Measurements from ENCODE around the gene PMIS2.
A peak's percentile ranks its signal among the peaks of the same experiment; 100 is the strongest.
"Not testable (repeated sequence)": the region's sequence is repeated elsewhere in the genome, so short reads cannot be mapped to it uniquely, and the experiment has no call there.

Gene PMIS2

GRCh38 chr19:35595026-35595425, 9.1 kb downstream of the PMIS2 start:
- not testable (repeated sequence) for DNase-seq (ENCODE audit: low spot score)

DNA sequence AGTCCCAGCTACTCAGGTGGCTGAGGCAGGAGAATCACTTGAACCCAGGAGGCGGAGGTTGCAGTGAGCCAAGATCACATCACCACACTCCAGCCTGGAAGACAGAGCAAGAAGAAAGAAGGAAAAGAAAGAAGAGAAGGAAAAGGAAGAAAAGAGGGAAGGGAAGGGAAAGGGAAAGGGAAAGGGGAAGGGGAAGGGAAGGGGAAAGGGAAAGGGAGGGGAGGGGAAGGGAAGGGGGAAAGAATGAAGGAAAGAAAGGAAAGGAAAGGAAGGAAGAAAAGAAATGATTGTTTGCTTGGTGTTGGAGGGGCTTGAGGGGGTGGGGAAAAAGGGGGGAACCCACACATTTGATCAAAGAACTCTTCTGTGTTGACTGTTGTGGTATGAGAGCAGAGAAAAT, 10.0 kb downstream of the PMIS2 start:
- DNase-seq (ENCODE audit: low spot score), result no peak

- DNase-seq (ENCODE audit: low spot score), result no peak
These were observed 10.5 kb downstream of the PMIS2 start for GRCh38 chr19:35596366-35596999.

DNA sequence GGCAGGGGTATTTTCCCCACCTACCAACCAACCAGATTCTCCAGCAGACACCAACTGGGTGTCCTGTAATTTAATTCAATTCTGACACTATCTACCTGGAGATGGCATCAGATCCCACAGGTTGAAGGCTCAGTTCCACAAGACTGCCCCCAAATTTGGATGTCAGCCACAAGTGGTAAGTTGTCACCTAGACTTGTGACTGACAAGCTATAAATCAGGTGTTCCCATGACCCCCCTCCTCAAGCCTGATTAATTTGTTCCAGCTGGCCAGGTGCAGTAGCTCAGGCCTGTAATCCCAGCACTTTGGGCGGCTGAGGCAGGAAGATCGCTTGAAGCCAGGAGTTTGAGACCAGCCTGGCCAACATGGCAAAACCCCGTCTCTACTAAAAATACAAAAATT, 16.0 kb downstream of the PMIS2 start:
- no peak for DNase-seq (ENCODE audit: low spot score)

GRCh38 chr19:35604436-35604835, 18.5 kb downstream of the PMIS2 start:
- not testable (repeated sequence) for DNase-seq (ENCODE audit: low spot score)

DNA sequence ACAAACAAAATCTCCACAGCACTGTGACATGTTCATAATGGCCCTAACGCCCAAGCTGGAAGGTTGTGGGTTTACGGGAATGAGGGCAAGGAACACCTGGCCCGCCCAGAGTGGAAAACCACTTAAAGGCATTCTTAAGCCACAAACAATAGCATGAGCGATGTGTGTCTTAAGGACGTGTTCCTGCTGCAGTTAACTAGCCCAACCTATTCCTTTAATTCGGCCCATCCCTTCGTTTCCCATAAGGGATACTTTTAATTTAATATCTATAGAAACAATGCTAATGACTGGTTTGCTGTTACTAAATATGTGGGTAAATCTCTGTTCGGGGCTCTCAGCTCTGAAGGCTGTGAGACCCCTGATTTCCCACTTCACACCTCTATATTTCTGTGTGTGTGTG, 21.2 kb downstream of the PMIS2 start:
- not testable (repeated sequence) for DNase-seq (ENCODE audit: low spot score)

DNA sequence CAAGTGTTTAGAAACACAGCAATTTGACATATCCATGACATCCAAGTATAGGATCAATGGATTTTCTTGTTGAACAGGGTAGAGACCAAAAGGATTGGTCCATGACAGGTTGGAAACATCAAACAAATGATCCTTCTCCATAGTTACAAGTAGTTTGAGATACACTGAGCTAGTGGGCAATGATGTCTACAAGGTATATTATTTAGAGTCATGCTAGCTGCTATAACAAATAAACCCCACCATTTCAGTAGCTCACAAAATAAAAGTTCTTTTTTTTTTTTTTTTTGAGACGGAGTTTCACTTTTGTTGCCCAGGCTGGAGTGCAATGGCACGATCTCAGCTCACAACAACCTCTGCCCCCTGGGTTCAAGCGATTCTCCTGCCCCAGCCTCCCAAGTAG, 21.7 kb downstream of the PMIS2 start:
- no peak for DNase-seq (ENCODE audit: low spot score)

DNA sequence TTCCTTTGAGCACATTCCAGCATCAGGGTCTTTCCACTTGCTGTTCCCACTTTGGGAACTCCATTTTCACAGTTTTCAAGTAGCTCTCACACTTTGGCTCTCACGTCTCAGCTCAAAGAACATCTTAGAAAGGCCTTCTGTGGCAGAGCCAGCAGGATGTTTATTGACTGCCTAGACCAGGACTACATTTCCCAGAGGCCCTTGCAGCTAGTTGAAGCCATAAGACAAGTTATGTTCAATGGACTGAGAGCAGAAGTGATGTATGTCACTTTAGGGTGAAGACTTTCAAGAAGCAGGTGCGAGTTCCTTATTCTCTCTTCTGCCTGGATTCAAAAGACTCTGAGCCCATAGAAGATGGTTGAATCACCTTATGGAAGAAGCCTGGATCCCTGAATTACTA, 22.3 kb downstream of the PMIS2 start:
- no peak for DNase-seq (ENCODE audit: low spot score)

DNA sequence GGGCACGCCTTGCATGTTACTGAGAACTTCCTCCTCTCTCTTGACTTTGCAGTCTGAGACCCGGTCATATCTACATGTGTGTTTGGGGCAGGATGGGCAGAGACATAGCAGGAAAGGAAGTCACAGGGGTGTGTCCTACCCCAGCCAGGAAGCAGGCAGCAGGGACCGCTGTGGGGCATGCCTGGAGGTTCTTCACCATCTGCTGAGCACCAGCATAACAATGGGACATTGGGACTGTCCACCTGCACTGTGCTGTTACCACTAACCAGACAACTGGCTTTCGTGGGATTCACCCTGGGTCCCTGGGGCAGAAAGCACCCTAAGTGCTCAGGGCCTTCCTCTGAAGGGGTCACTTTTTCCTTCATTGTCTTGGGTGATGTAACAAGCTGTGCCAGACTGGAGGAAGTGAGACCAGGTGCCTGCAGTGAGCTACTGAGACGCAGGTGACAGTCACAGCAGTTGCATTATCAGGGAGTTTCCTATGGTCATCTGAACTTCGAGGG, 23.9 kb downstream of the PMIS2 start:
- DNase-seq (ENCODE audit: low spot score), result no peak

- no peak for DNase-seq (ENCODE audit: low spot score)
These were observed 26.2 kb downstream of the PMIS2 start for GRCh38 chr19:35612224-35612558.

- DNase-seq (ENCODE audit: low spot score), result peak; percentile 98
These were observed 26.8 kb downstream of the PMIS2 start, which contains the start of gene HAUS5 for GRCh38 chr19:35612559-35613321. TSS of gene HAUS5 (plus strand) at chr19:35612735. CDS start at chr19:35612795, 60 bp downstream.

- DNase-seq (ENCODE audit: low spot score), result no peak
These were observed 27.6 kb downstream of the PMIS2 start for GRCh38 chr19:35613574-35613973.

DNA sequence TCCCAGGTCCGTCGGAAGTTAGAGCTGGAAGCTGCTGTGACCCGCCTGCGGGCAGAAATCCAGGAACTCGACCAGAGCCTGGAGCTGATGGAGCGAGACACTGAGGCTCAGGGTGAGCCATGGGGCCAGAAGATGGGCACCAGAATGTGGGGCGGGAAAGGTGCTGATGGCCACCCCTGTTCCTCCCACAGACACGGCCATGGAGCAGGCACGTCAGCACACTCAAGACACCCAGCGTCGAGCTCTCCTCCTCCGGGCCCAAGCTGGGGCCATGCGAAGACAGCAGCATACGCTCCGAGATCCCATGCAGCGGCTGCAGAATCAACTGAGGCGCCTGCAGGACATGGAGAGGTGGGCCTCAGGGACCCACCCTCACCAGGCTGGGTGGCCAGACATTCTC, 29.1 kb downstream of the PMIS2 start:
- DNase-seq (ENCODE audit: low spot score), result no peak

DNA sequence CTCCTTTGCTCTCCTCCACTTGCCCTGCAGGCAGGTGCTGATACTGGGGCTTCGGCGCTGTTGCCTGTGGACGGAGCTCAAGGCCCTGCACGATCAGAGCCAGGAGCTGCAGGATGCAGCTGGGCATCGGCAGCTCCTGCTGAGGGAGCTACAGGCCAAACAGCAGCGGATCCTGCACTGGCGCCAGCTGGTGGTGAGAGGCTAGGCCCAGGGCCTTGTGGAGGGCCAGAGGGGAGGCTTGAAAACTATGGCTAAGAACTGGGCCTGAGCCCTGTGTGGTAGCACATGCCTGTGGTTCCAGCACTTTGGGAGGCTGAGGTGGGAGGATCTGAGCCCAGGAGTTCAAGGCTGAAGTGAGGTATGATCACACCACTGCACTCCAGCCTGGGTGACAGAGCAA, 32.9 kb downstream of the PMIS2 start:
- DNase-seq (ENCODE audit: low spot score), result no peak

DNA sequence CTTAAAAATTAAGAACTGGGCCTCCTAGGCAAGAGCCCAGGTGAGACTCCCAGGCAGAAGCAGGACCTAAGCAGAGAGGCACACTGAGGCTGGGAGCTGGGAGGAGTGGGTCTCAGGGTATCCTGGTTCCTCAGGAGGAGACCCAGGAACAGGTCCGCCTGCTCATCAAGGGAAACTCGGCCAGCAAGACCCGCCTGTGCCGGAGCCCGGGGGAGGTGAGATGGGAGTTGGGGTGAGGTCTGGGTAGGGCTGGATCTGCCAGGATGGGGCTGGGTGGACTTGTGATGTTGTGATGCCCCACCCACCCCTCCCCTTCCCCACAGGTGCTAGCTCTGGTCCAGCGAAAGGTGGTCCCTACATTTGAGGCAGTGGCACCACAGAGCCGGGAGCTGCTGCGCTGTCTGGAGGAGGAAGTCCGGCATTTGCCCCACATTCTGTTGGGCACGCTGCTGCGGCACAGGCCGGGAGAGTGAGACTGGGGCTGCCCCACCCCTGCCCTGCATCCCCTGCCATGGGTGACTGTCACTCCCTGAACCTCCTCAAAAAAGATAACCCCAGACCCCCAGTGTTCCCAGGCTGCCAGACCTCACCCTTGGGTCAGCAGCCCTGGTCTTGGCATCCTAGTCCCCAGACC, 33.4 kb downstream of the PMIS2 start:
- no peak for DNase-seq (ENCODE audit: low spot score)

DNA sequence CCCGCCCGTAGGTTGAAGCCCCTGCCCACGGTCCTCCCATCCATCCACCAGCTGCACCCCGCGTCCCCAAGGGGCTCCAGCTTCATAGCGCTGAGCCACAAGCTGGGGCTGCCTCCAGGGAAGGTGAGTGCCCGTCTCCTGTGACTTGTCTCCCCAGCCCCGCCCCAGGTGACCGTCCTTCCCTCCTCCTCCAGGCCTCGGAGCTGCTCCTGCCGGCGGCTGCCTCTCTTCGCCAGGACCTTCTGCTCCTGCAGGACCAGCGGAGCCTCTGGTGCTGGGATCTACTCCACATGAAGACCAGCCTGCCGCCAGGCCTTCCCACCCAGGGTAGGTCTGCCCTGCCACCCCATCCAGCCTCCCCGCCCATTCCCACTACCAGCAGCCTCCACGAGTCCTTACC, 34.0 kb downstream of the PMIS2 start:
- no peak for DNase-seq (ENCODE audit: low spot score)

GRCh38 chr19:35621708-35622107, 35.7 kb downstream of the PMIS2 start:
- DNase-seq (ENCODE audit: low spot score), result no peak

- DNase-seq (ENCODE audit: low spot score), result no peak
These were observed 36.8 kb downstream of the PMIS2 start for GRCh38 chr19:35622750-35623149.

- no peak for DNase-seq (ENCODE audit: low spot score)
These were observed 37.5 kb downstream of the PMIS2 start for GRCh38 chr19:35623327-35624010.

DNA sequence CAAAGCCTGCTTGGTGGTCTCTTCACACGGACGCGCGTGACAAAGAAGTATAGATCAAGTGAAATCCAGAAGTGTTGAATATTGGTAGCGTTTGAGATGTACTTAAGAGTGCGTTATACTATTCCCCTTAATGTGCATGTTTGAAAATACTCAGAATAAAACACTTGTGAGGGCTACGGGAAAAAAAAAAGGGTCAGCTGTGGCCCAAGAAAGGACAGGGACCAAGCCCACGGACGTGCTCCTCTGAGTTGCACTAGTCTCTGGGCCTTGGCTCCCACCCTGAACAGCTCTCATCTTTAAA, 42.2 kb downstream of the PMIS2 start:
- no peak for DNase-seq (ENCODE audit: low spot score)

- peak; percentile 99 for DNase-seq (ENCODE audit: low spot score)
These were observed 42.8 kb downstream of the PMIS2 start, which contains the start of gene RBM42 for GRCh38 chr19:35628565-35629331. TSS of gene RBM42 (plus strand) at chr19:35629036. CDS start at chr19:35629154, 118 bp downstream.

GRCh38 chr19:35629332-35629633, 43.3 kb downstream of the PMIS2 start:
- DNase-seq (ENCODE audit: low spot score), result no peak
